ENCODE results near the gene MOCS1. TPM values are rescaled to one million over a fixed set of nuclear protein-coding genes. Genes with fewer than 3 reads are reported as not detected.
"Not testable (repeated sequence)": the region's sequence is repeated elsewhere in the genome, so short reads cannot be mapped to it uniquely, and the experiment has no call there.

The MOCS1 gene
- under 1 TPM; 0.39 to 0.93 (median 0.59) TPM for polyA plus RNA-seq

DNA sequence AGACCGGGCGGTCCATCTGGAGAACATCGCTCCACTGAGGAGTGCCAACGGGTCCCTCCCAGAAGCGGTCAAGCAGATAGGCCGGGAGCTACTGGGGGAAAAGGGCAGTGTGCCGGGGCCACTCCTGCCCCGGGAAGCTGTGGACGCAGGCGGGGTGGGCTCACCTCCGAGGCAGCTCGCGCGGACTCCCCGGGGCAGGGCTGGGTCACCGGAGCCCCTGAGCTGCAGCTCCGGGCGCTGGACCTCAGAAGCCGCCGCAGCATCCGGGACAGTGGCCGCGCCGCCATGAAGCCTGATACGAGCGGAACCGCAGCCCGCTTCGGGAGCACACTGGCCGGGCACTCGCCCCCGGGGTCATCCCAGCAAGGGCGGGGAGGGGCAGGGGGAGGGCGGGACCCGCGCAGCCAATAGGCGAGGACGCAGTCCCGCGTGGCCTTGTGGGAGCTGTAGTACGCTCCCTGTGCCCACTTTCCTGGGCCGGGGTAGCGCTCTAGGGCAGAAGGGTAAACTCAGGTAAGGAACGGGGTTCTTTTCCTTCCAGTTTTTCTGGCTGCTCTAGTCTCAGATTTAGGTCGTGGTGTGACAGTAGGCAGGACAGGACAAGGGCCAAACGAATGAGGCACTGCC lies at the start of gene MOCS1:
TSS of gene MOCS1 (minus strand) at position 332 of the 627 bp plus-strand sequence. CDS start at position 287, 45 bp downstream.
- Mint-ChIP-seq H3K36me3 (no peaks in the 10 kb centered on the region), H3K9me3 (no peaks in the 10 kb centered on the region), H3K27ac (peak within 1 kb of the TSS; percentile 39 to 87 (median 62)), H3K27me3 (ENCODE audit: low read depth in 3 of 3) (peaks cover 2 to 5% (median 3%) of the 10 kb centered on the region in 3 donors), H3K4me1 (peaks cover 18 to 27% of the 10 kb centered on the region in 2 donors), H3K4me3 (peak within 1 kb of the TSS; percentile 81 to 90 (median 89))
- peak; percentile 42 to 46 (median 43) for DNase-seq

DNA sequence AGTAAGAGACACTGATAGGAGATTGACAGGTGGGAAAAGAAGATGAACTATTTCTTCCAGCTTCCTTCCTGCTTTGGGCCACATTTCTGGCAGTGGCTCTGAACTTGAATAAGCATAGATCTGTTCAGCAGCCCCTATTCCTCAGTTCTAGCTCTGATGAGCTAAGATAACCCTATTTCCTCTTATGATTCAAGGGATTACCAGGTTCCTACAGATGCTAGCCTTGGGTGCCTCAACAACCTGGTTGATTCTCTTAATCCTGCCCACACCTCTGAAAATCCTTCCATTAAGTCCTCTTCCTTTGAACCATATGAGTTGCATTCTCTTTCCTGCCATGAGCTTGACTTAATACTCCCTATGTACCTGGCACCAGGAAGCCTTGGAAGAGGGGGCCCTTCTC lies 49.8 kb upstream of the MOCS1 start:
- H3K36me3 Mint-ChIP-seq = no peaks in the 10 kb centered on the region
- DNase-seq = no peak
- no peaks in the 10 kb centered on the region for H3K4me1 Mint-ChIP-seq
- no peak overlapping the region for H3K27ac Mint-ChIP-seq
- no peak overlapping the region for H3K4me3 Mint-ChIP-seq
- H3K27me3 Mint-ChIP-seq (ENCODE audit: low read depth in 3 of 3) = peaks cover 1 to 2% (median 2%) of the 10 kb centered on the region in 3 donors
- no peaks in the 10 kb centered on the region for H3K9me3 Mint-ChIP-seq

DNA sequence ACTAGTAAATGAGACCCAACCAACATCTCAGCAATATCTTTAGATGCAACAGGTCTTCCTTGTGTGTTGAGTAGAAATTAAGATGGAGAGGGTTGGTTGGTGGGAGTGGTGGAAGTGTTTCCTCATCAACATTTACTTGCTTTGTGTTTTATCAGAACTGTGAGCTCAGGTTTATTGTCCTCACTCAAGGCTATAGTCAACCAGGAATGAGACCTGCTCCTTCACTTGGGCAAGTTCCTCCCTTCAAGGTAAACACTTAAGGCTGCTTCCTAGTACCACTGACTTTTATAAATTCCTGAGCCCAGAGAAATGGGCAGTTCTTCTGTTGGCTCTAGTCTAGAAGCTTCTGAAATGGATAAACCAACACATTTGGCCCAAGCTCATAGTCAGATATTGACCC lies 48.9 kb upstream of the MOCS1 start:
- no peaks in the 10 kb centered on the region for H3K9me3 Mint-ChIP-seq
- no peak for DNase-seq
- H3K4me3 Mint-ChIP-seq = no peak overlapping the region
- H3K36me3 Mint-ChIP-seq = no peaks in the 10 kb centered on the region
- H3K27ac Mint-ChIP-seq = no peak overlapping the region
- H3K27me3 Mint-ChIP-seq (ENCODE audit: low read depth in 3 of 3) = peaks cover 1 to 2% (median 2%) of the 10 kb centered on the region in 3 donors
- H3K4me1 Mint-ChIP-seq = no peaks in the 10 kb centered on the region

DNA sequence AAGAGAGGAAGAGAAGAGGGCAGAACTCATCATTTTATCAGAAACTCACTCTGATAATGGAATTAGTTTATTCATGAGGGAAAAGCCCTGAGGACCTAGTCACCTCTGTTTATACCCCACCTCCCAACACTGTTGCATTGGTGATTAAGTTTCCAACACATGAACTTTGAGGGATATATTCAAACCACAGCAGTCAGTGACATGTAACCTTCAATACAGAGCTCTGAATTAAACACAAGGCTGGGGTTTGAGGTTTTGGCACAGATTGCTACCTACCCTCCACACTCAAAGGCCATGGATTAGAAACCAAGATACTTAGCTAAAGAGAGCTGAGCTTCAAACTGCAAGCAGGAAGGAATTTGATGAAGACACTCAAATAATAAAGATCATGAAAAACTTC lies 48.5 kb upstream of the MOCS1 start:
- DNase-seq = no peak
- Mint-ChIP-seq H3K27me3 (ENCODE audit: low read depth in 3 of 3) (peaks cover 1 to 2% (median 2%) of the 10 kb centered on the region in 3 donors), H3K4me3 (no peak overlapping the region), H3K4me1 (no peaks in the 10 kb centered on the region), H3K36me3 (no peaks in the 10 kb centered on the region), H3K9me3 (no peaks in the 10 kb centered on the region), H3K27ac (no peak overlapping the region)

DNA sequence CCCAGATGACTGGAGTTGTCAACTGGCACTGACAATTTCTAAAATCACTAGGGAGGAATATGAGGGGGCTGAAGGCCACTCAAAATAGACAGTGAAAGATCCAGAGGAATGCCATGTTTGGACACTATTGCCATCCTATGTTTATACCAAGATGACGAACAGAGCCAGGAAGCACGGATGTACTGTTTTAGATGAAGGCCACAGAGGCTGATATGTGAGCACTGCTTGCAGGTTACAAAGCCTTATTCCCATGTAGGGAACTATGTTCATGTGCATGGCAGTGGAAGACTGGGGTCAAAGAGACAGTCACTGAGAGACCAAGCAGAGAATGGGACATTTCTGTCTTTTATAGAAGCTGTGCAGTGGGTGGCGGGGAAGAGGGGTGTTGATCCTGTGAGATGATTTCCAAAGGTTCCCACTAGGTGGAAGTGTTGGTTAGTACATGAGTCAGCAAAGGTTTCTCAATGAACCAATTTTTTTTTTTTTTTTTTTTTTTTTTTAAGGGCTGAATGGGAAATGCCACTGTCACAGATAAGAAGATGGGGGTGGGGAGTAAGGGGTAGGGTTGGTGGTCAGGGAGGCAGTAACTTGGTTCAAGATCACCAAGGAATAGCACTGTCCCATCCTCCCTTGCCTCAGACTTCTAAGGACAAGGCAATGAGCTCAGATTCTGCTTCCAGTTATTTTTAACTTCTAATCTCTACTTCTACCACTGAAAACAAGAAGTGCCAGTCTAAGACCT lies 46.7 kb upstream of the MOCS1 start:
- H3K4me1 Mint-ChIP-seq = no peaks in the 10 kb centered on the region
- peak in 1 of 3 donors; percentile 6 for DNase-seq
- H3K27me3 Mint-ChIP-seq (ENCODE audit: low read depth in 3 of 3) = peaks cover 0 to 2% (median 1%) of the 10 kb centered on the region in 3 donors
- H3K27ac Mint-ChIP-seq = no peak overlapping the region
- H3K36me3 Mint-ChIP-seq = no peaks in the 10 kb centered on the region
- no peaks in the 10 kb centered on the region for H3K9me3 Mint-ChIP-seq
- no peak overlapping the region for H3K4me3 Mint-ChIP-seq

DNA sequence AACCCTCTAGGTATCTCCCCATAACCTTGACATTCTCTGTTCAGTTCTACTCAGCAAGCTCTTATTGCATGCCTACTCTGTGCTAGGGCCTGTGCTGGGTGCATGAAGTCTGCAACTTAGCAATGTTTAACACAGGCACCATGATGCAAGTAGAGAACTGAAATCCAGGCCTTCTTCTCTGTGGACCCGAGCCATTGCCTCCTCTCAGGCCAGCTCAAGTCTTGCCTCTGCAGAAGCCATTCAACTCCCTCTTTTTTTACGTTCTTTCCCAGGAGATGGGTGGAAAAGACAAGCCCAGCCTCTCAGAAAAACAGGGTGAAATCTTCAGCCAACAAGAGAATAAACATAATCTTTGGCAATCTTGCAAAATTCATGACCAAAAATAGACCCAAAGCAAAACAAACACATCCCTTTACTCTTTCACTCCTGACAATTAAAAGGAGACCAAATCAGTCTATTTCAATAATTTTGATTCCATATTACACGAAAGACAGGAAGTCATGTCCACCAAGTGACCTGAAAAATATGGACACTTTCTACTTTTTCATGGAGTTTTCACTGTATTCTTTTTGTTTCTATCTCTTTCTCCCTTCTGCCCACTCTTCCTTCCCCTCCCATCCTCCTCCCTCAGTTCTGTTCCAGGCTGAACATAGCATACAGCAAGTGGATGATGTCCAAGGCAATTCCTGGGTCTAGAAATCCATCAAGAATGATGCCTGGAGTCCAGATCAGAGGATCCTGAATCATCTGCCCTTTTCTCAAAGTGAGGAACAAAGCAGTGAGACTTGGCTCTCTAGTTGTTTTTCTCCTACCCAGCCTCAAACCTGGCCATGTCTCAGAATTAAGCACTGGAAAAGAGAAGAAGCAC lies 45.4 kb upstream of the MOCS1 start:
- no peaks in the 10 kb centered on the region for H3K36me3 Mint-ChIP-seq
- H3K4me3 Mint-ChIP-seq = no peak overlapping the region
- H3K27me3 Mint-ChIP-seq (ENCODE audit: low read depth in 3 of 3) = peaks cover 0 to 3% (median 2%) of the 10 kb centered on the region in 3 donors
- H3K27ac Mint-ChIP-seq = peak overlapping the region in 1 of 6 donors; percentile 16
- no peaks in the 10 kb centered on the region for H3K4me1 Mint-ChIP-seq
- no peak for DNase-seq
- no peaks in the 10 kb centered on the region for H3K9me3 Mint-ChIP-seq

DNA sequence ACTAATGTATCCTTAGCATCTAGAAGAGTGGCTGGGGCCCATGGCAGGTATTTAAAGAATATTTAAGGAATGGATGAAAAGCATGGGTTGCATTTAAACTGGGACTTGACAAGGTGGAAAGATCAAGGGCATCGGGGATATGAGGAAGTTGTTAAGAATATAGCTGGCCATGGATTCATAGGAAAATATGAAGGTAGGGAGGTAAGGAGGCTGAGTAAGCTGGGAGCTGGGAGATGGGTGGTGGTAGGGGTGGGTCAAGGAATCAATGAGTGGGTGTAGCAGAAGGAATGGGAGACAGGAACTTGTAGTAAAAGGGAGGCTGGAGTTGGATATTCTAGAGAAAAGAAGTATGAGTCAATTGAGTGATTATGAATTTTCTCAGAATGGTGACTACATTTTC lies 44.0 kb upstream of the MOCS1 start:
- no peak overlapping the region for H3K27ac Mint-ChIP-seq
- peaks cover 0 to 3% (median 2%) of the 10 kb centered on the region in 3 donors for H3K27me3 Mint-ChIP-seq (ENCODE audit: low read depth in 3 of 3)
- DNase-seq = no peak
- H3K9me3 Mint-ChIP-seq = no peaks in the 10 kb centered on the region
- H3K4me3 Mint-ChIP-seq = no peak overlapping the region
- no peaks in the 10 kb centered on the region for H3K36me3 Mint-ChIP-seq
- H3K4me1 Mint-ChIP-seq = no peaks in the 10 kb centered on the region

DNA sequence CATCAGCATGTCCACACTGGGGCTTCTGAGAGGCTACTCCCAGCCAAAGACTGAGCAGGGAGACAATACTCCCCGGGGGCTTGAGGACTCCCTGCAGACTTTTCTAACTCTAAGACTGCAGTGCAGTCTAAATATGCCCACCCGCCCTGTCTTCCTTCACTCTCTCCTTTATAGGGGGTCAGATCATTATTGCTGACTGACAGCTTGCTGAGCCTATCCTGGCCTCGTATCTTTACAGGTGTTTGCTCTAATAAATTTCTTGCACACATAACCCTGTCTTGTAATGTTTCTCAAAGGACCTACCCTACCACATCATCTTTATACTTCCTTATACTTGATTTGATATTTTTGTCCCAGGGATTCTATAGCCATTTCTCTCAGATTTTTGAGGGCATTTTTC lies 39.4 kb upstream of the MOCS1 start:
- no peaks in the 10 kb centered on the region for H3K4me1 Mint-ChIP-seq
- peaks cover 4 to 6% (median 5%) of the 10 kb centered on the region in 3 donors for H3K27me3 Mint-ChIP-seq (ENCODE audit: low read depth in 3 of 3)
- H3K4me3 Mint-ChIP-seq = no peak overlapping the region
- no peak overlapping the region for H3K27ac Mint-ChIP-seq
- no peak for DNase-seq
- H3K36me3 Mint-ChIP-seq = no peaks in the 10 kb centered on the region
- H3K9me3 Mint-ChIP-seq = peaks cover 0 to 3% (median 0%) of the 10 kb centered on the region in 6 donors

DNA sequence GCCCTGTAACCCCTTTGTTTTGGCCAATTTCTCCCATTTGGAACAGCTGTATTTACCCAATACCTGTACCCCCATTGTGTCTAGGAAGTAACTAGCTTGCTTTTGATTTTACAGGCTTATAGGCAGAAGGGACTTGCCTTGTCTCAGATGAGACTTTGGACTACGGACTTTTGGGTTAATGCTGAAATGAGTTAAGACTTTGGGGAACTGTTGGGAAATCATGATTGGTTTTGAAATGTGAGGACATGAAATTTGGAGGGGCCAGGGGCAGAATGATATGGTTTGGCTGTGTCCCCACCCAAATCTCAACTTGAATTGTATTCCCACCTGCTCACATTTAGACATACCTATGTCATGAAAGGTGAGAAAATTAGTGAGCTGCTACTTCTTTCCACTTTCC lies 38.5 kb upstream of the MOCS1 start:
- not testable (repeated sequence) for H3K27ac Mint-ChIP-seq; H3K27me3 Mint-ChIP-seq (ENCODE audit: low read depth in 3 of 3); DNase-seq; H3K36me3 Mint-ChIP-seq; H3K4me1 Mint-ChIP-seq; H3K9me3 Mint-ChIP-seq; H3K4me3 Mint-ChIP-seq

DNA sequence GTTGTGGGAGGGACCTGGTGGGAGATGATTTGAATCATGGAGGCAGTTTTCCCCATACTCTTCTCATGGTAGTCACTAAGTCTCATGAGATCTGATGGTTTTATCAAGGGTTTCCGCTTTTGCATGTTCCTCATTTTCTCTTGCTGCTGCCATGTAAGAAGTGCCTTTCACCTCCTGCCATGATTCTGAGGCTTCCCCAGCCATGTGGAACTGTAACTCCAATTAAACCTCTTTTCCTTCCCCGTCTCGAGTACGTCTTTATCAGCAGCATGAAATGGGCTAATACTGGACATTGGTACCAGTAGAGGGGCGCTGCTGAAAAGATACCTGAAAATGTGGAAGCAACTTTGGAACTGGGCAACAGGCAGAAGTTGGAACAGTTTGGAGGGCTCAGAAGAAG lies 36.9 kb upstream of the MOCS1 start:
- not testable (repeated sequence) for H3K36me3 Mint-ChIP-seq; H3K4me1 Mint-ChIP-seq; H3K4me3 Mint-ChIP-seq; DNase-seq; H3K27me3 Mint-ChIP-seq (ENCODE audit: low read depth in 3 of 3); H3K27ac Mint-ChIP-seq; H3K9me3 Mint-ChIP-seq

DNA sequence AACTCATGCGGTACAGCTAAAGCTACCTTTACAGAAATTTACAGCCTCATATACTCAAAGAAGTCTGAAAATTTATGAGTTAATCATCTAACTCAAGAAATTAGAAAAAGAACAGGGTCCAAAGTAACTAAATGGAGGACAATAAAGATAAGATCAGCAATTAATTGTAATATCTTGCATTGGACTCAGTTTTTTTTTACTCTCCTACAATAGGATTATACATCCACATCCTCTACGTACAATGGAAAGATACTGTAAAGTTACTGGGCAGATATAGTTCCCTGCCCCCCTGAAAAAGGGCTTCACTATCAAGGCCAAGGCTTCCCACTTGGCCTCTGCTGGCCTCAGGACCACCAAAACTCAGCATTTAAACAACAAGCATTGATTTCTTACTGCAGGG lies 31.5 kb upstream of the MOCS1 start:
- Mint-ChIP-seq H3K27me3 (ENCODE audit: low read depth in 3 of 3) (peaks cover 6 to 15% (median 8%) of the 10 kb centered on the region in 3 donors), H3K27ac (no peak overlapping the region), H3K4me3 (no peak overlapping the region)

DNA sequence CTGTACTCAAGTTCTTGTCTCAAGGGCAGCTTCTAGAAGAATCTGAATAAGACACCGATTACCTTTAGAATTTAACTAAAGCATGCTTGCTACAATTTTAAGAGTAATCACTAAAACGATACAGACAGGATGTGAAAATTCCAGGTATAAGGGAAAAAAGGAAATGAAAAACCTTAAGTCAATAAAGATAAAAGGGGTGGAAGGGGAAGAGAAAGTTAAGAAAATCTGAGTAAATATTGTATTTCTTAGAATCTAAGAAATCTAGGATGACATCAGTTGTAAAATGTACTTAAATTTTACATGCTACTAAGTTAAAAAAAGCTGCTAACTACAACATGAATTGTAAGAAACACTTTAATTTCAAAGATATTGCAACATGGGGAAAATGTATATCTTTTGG lies 30.3 kb upstream of the MOCS1 start:
- DNase-seq = no peak
- H3K4me1 Mint-ChIP-seq = no peaks in the 10 kb centered on the region
- no peak overlapping the region for H3K4me3 Mint-ChIP-seq
- peaks cover 0 to 5% (median 0%) of the 10 kb centered on the region in 6 donors for H3K9me3 Mint-ChIP-seq
- H3K36me3 Mint-ChIP-seq = no peaks in the 10 kb centered on the region
- peaks cover 4 to 15% (median 12%) of the 10 kb centered on the region in 3 donors for H3K27me3 Mint-ChIP-seq (ENCODE audit: low read depth in 3 of 3)
- H3K27ac Mint-ChIP-seq = no peak overlapping the region

More for the DNA sequence above, 31.5 kb upstream of the MOCS1 start:
- Mint-ChIP-seq H3K9me3 (peaks cover 0 to 5% (median 0%) of the 10 kb centered on the region in 6 donors), H3K36me3 (no peaks in the 10 kb centered on the region), H3K4me1 (no peaks in the 10 kb centered on the region)
- DNase-seq = no peak

DNA sequence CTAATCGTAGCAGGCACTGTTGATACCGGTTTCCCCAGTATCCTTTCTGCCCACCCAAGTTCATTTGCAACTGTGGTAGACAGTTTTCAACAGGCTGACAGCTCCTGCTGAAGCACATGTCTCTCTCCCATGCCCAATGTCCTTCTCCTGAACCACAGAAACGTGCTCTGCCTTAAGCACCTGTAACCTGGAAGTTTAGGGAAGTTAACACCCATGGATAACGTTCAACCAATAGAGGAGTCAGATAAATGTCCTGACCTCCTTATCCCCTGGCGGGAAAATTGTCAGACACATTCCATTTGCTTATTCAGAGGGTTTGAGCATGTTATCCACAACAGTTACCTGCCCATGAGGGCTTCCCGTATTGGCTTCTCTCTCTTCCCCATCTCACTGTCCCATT lies 29.8 kb upstream of the MOCS1 start:
- H3K27ac Mint-ChIP-seq = no peak overlapping the region
- peaks cover 4 to 15% (median 12%) of the 10 kb centered on the region in 3 donors for H3K27me3 Mint-ChIP-seq (ENCODE audit: low read depth in 3 of 3)

DNA sequence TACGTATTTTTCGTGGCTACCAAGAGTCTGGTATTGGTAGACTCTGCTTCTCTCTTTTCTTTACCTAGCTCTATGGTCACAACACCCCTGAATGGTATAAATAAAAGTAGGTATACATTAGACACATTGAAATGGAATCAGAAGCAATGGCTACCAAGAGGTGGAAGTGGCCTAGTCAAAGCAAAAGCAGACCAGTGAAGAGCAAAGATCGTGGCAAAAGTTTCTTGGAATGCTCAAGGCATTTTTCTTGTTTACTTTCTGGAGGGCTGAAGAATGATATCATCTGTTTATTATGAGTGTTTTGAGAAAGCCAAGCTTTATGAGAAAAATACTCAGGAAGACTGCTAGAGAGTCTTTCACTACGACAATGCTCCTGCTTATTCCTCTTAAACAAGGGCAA lies 28.6 kb upstream of the MOCS1 start:
- H3K27ac Mint-ChIP-seq = no peak overlapping the region
- DNase-seq = no peak
- H3K4me3 Mint-ChIP-seq = no peak overlapping the region
- H3K27me3 Mint-ChIP-seq (ENCODE audit: low read depth in 3 of 3) = peaks cover 4 to 16% (median 10%) of the 10 kb centered on the region in 3 donors
- H3K36me3 Mint-ChIP-seq = no peaks in the 10 kb centered on the region
- H3K9me3 Mint-ChIP-seq = peaks cover 0 to 3% (median 0%) of the 10 kb centered on the region in 6 donors
- H3K4me1 Mint-ChIP-seq = no peaks in the 10 kb centered on the region

More for the DNA sequence above, 29.8 kb upstream of the MOCS1 start:
- no peak for DNase-seq
- Mint-ChIP-seq H3K36me3 (no peaks in the 10 kb centered on the region), H3K4me1 (no peaks in the 10 kb centered on the region), H3K9me3 (peaks cover 0 to 5% (median 0%) of the 10 kb centered on the region in 6 donors), H3K4me3 (no peak overlapping the region)
